OCI-M2 (cell line): ENCODE measurements around the gene FBXL19.

Experiments
- DNase-seq: peaks from one replicate; lab custom pipeline; 2025; ENCODE audit not compliant: unreplicated experiment; lab: John Stamatoyannopoulos, UW

Gene FBXL19

DNA sequence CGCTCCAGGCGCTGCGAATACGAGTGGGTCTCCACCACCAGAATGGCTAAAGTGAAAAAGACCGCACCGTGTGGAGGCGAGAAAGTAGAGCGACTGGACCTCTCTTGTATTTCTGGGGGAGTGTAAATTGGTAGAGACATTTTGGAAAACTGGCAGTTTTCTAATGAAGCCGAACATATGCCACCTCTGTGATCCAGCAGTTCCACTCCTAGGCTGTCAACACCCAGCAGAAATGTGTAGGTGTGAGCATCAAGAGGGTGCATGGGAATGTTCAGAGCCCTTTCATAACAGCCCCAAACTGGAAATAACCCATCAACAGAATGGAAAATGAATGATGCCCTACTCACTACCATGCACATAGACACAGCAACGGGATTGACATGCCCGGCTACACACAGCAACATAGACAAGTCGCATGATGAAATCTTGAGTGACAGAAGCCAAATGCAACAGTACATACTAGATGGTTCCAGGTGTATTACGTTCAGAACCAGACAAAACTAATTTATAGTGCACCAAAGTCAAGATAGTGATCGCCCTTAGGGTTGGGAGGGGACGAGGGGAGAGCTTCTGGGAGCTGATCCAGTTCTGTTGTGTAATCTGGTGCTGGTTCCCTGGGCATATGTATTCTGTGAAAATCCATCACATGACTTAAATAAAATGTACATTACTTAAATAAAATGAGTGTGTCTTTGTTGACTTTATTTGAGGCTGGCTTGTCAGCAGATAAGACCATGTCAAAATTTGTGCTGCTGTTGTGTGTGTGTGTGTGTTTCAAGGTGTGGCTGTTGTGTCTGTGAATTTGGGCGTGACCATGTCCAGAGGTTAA lies 28.6 kb upstream of the FBXL19 start:
- DNase-seq: no peak

DNA sequence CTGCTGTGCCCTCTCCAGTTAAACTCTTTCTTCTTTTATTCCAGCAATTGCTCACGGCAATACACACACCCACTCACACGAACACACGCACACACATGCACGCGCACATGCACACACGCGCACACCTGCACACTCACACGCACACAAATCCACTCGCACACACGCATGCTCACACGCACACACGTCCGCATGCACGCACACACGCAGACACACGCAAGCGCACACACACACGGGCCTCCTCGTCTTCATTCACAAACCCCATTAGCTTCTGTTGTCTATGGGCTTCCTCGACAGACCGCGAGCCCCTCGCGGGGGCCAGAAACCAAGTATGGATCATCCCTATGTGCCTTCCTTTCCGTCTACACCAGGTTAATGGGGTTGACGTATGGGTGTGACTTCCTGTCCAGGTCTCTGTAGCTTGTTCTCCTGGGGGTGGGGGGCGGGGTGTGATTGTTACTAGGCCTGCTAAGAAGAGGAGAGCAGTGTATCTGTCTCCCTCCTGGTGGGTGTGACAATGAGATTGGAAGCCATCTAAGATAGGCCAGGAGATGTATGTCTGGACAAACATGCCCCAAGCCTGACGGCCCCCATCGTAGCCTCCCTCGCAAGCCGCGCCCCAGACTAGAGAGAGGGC lies 27.6 kb upstream of the FBXL19 start:
- no peak for DNase-seq

DNA sequence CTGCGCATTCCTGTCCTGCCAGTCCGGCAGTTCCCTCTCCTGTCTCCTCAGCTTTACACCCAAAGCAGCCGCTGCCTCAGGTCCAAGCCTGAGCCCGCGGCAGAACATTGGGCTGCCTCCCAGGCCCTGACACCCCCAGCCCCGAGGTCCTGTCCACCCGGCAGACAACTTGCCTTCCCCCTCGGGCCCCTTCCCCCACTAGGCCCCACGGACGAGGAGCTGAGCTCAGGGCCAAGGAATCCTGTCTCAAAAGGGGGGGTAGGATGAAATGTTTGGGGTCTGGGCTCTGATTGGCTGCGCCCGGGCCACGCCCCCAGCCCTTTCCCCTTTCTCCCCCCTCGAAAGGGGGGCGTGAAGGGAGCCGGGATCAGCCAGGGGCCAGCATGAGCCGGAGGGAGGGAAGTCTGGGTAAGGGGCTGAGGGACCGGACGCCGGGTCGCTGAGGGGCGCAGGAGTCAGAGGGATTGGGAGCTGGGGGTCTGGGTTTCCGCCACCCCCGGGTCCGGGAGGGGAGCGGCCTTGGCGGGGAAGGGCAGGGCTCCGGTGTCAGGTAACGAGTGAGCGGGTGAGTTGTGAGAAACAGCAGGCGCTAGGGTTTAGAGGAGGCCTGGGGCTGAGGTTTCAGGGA lies 27.0 kb upstream of the FBXL19 start, which contains the start of gene CTF1:
Gene CTF1, plus strand, starts transcription at position 354 of the 628 bp plus-strand sequence. Its CDS starts 30 bp downstream, at position 384.
- no peak for DNase-seq

DNA sequence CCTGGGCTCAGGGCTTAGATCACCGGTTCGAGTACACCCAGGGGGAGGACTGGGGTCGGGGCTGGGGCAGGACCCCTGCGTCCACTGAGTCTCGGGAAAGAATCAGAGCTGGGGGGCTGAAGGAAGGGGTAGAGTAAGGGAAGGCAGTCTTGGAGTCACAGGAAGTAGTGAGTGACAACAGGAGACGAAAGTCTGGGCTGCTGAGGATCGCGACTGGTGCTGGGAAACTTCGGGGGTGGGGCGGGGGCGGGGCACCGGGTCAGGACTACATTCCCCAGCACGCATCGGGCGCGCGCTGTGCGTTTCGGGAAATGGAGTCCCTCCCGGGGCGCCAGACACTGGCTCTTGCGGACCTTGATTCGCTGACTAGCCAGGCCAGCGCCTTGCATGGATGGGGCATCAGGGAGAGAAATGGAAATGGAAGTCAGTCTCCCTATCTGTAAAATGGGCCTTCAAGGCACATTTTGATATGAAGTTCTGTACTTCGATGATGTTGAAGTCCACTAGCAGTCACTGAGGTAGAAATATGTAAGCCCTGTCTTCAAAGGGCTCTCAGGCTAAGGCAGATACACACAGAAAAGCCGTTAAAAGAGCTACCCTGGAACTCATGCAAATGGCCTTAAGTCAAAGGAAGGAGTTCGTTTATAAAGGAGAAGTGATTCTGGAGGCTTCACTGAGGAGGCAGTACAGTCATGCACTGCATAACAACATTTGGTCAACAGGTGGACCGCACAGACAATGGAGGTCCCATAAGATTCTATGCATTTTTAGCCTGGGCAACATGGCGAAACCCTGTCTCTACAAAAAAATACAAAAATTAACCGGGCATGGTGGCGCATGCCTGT lies 26.3 kb upstream of the FBXL19 start:
- no peak for DNase-seq

DNA sequence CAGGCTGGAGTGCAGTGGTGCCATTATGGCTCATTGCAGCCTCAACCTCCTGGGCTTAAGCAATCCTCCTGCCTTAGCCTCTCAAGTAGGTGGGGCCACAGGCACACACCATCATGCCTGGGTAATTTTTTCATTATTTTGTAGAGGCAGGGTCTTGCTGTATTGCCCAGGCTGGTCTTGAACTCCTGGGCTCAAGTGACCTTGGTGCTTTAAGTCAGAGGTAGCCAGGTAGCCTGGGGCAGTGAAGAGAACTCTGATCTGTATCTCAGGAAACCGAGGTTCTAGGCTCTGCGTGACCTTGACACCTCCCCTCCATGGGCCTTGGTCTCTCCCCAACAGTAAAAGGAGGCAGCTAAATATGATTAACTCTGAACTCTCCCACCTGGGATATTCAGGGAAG lies 23.6 kb upstream of the FBXL19 start:
- no peak for DNase-seq

DNA sequence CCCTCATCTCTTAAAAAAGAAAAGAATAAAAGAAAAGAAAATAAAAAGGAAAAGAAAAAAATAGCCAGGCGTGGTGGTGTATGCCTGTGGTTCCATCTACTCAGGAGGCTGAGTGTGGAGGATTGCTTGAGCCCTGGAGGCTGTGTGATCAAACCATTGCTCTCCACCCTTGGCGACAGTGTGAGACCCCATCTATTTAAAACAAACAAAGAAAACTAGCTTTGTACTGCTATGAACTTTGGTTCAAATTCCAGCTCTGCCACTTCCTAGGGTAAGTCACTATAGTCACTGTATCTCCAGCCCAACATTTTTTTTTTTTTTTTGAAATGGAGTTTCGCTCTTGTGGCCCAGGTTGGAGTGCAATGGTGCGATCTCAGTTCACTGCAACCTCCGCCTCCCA lies 22.8 kb upstream of the FBXL19 start:
- no peak for DNase-seq

GRCh38 chr16:30901201-30902028 lies 22.0 kb upstream of the FBXL19 start:
- DNase-seq: no peak

DNA sequence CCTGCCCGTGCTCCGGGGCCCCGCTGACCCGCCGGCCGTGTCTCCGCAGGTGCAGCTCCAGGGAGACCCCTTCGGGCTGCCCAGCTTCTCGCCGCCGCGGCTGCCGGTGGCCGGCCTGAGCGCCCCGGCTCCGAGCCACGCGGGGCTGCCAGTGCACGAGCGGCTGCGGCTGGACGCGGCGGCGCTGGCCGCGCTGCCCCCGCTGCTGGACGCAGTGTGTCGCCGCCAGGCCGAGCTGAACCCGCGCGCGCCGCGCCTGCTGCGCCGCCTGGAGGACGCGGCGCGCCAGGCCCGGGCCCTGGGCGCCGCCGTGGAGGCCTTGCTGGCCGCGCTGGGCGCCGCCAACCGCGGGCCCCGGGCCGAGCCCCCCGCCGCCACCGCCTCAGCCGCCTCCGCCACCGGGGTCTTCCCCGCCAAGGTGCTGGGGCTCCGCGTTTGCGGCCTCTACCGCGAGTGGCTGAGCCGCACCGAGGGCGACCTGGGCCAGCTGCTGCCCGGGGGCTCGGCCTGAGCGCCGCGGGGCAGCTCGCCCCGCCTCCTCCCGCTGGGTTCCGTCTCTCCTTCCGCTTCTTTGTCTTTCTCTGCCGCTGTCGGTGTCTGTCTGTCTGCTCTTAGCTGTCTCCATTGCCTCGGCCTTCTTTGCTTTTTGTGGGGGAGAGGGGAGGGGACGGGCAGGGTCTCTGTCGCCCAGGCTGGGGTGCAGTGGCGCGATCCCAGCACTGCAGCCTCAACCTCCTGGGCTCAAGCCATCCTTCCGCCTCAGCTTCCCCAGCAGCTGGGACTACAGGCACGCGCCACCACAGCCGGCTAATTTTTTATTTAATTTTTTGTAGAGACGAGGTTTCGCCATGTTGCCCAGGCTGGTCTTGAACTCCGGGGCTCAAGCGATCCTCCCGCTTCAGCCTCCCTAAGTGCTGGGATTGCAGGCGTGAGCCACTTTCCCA lies 21.1 kb upstream of the FBXL19 start:
- DNase-seq: no peak

GRCh38 chr16:30903002-30903401 lies 20.4 kb upstream of the FBXL19 start:
- DNase-seq: no peak

DNA sequence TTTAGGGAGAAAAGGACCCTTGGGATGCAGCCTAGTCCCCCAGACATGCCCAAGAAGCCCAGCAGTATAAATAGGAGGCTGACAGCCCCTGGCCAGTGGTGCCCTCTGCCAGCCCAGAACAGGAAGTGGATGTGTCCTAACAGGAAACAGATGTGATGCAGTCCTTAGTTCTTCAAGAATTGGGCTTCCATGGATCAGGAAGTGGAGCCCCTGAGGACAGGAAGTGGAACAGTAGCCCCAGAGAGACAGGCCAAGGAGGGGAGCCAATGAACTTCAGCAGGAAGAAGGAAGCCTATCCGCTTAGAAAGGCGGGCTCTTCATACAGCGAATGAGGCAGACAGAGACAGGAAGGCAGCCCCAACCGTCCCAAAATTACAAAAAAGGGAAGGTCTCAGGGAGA lies 19.8 kb upstream of the FBXL19 start:
- no peak for DNase-seq

- no peak for DNase-seq
These were observed 19.1 kb upstream of the FBXL19 start for GRCh38 chr16:30904114-30904780.

- no peak for DNase-seq
These were observed 16.3 kb upstream of the FBXL19 start for GRCh38 chr16:30907064-30907463.

- no peak for DNase-seq
These were observed 12.8 kb upstream of the FBXL19 start for GRCh38 chr16:30910427-30911029.

DNA sequence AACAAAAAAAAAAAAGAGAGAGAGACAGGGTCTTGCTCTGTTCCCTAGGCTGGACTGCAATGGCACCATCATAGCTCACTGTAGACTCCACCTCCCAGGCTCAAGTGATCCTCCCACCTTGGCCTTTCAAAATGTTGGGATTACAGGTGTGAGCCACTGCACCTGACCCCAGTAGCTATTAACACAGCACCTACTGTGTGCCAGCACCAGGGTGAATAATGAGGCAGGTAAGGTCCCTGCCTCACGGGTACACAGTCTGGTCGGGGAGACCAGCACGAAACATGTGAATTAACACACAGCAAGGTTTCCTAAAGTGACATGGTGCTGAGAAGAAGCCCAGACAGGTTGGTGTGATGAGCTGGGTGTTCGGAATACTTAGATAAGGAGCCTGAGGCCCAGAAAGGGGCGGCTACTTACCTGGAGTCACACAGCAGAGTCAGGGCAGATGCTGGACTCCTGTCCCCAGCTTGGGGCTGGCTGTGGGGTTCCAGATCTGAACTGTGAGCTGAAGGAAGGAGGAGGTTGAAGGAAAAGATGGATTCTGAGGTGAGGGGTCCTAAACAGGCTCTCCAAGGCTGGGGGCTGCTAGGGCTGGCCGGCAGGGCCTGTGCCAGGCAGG lies 10.5 kb upstream of the FBXL19 start:
- DNase-seq: no peak

- no peak for DNase-seq
These were observed 8.5 kb upstream of the FBXL19 start for GRCh38 chr16:30914830-30915229.

- no peak for DNase-seq
These were observed 4.8 kb upstream of the FBXL19 start for GRCh38 chr16:30918614-30919013.

GRCh38 chr16:30920891-30921290 lies 2.5 kb upstream of the FBXL19 start:
- no peak for DNase-seq

GRCh38 chr16:30921459-30921747 lies 2.0 kb upstream of the FBXL19 start:
- DNase-seq: no peak
